ENCODE results near the gene SPEM2.

Gene SPEM2

GRCh38 chr17:7403977-7404736 lies 21.3 kb upstream of the SPEM2 start, which contains the start of gene TMEM256:
TSS of gene TMEM256 (minus strand) at chr17:7404097. CDS start at chr17:7404084, 13 bp downstream.
- DNase-seq: peak; percentile 98

DNA sequence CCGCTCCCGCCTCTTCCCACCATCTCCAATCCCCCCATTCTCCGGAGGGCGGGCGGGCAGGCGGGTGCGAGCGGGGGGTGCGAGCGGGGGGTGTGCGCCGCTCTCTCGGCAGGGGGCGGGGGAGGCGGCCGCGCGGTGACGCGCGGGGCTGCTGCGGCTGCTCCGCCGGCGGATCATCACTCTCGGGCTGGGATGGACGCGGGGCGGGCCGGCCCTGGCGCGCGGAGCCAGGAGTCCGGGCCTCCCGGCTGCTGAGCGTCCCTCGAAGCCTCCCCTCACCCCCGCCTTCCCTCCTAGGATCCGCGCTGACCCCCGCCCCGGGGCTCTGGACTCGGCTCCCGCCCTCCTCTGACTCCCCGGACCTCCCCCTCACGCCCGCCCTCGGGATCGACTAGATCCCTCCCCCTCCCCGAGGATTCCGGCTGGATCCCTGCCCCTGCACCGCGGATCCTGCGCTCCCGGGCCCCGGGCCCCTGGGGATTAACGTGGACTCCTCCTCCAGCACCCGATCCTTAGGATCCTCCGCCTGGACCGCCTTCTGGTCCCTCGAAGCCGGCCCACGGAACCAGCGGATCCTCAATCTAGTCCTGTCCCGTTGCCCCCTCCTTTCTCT lies 20.6 kb upstream of the SPEM2 start:
- peak; percentile 34 for DNase-seq

GRCh38 chr17:7405350-7406234 lies 19.8 kb upstream of the SPEM2 start:
- DNase-seq: no peak

GRCh38 chr17:7406235-7406825 lies 19.1 kb upstream of the SPEM2 start:
- DNase-seq: no peak

GRCh38 chr17:7407082-7407481 lies 18.3 kb upstream of the SPEM2 start:
- DNase-seq: no peak

DNA sequence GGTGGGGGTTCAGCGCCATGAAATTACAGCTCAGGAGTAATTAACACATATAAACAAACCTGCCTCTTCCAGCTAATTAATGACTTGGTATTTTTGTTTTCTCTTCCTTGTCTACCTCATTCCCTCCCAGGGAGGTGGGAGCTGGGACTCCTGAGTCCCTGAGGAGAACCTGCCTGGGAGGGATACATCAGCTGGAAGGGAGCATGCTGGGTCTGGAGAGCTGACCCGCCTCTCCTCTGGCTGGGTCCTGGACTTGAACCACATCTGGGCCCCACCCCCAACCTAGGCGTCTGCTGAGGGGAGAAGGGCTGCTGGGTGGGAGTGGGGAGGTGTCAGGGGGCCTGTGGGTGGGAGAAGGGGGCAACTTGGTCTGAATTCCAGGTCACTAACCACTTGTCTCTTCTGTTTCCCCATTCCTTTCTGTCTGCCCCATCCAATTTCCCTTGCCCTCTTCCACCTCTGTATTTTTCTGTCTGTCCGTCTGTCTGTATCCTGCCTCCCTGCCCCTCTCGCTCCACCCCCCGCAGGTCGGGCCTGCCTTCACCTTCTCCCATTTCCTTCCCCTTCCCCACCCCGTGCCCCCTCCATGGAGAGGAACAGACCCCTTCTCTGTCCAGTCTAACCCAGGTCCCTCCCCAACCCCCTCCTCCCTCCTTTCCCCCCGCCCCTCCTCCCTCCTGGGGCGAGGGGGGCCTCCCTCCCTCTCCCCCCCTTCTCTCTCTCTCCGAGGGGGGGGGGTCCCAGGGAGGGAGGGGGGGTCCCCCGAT lies 17.7 kb upstream of the SPEM2 start, which contains the start of gene NLGN2:
NLGN2 (plus strand) TSS at position 361 of the 767 bp plus-strand sequence. CDS start 411 bp downstream, outside the sequence.
- no peak for DNase-seq

- no peak for DNase-seq
These were observed 17.1 kb upstream of the SPEM2 start for GRCh38 chr17:7408252-7408727.

GRCh38 chr17:7408863-7409262 lies 16.6 kb upstream of the SPEM2 start:
- no peak for DNase-seq

DNA sequence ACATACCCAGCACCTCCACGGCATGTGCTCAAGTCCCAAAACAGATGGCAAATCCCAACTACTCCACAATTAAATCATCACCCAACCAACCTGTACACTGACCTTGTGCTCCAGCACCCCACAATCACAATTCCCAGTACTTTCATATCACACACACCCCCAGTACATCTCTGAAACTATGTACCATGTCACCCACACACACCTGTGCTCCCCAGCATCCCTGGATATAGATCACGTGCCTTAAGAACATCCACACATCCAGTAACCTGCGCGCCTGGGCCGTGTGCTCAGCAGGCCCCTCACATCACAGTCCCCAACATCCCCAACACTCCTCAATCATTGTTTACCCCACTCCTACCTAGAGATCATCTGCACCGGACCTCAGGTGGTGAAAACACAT lies 15.7 kb upstream of the SPEM2 start:
- no peak for DNase-seq

DNA sequence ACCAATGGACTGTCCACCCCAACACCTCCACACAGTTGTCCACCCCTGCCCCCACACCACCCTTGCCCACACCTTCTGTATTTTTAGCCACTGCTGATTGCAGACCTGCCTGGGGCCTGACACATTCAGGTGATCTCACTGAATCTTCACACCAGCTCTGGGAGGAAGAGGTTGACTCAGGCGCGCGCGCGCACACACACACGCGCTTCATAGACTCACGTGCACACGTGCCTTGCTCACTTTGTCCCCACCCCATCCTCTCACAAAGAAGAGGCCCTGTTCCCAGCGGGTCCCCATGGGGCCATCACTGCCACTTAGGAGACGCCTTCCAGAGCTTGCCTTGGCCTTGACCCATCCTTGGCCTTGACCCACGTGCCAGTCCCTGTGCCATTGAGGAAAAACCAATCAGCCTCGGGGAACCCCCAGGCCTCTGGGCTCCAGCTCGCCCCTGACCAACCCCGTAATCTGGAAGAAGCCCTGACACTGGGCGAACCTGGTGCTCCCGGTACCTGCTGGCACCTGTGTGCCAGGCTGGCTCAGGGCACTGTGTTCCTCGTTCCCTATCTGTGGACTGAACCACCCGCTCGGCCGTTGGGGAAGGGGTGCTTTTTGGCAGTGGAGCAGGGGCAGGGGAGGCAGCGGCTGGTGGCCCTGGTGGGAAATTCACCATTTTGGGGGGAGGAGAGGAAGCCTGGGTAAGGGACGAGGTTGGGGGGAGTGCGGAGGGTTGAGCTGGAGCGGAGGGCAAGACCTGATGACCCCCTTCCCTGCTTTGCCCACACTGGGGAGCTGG lies 14.6 kb upstream of the SPEM2 start:
- DNase-seq: no peak

DNA sequence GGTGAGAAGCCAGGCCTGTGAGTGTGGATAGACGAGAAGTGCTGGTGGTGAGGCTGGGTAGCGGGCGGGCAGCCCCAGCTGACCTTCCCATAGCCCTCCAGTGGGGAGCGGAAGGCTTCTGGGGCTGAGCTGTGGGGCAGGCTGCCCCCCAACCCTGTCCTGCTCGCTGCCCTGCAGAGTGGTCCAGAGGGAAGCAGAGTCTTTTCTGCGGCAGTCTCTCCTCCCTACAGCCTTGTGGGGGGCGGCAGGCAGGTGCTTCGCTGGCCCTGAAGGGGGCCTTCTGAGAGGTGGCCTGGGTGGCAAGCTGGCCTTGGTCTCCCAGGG lies 14.0 kb upstream of the SPEM2 start:
- DNase-seq: no peak

DNA sequence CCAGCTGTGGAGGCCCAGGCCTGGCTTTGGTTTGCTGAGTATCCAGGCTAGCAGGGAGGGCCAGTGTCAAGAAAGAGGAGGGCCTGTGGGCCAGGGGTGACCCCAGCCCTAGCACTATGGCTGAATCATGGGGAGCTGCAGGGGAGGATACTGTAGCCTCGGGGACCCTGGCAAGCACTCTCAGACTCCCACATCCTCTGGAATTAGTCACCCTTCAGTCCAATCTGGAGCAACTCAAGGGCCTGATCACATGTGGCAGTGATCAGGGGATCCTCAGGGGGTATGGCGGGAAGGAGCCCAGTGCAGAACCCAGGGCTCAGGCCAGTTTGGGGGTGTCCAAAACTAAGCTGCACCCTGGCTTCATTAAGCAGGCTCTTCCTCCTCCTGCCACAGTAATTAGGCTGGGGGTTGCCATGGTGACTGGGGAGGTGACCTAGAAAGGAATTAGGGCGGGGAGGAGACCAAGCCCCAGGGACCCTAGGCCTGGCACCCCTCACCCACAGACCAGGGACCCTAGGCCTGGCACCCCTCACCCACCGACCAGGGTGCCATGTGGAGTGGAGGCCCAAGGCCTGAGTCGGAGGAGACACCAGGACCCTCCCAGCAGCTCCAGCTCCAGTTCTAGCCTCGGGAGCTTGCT lies 11.9 kb upstream of the SPEM2 start:
- DNase-seq: no peak

DNA sequence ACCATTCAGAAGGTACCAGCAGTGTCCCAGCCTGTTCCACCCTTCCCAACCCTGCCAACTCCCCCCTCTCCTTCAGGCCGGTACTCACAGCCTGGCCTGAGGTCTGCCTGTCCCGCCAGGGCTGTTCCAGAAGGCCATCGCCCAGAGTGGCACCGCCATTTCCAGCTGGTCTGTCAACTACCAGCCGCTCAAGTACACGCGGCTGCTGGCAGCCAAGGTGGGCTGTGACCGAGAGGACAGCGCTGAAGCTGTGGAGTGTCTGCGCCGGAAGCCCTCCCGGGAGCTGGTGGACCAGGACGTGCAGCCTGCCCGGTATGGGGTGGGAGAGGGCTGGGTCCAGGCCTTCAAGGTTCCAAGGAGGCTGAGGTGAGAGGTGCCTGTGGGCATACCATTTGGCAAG lies 10.6 kb upstream of the SPEM2 start:
- DNase-seq: no peak

DNA sequence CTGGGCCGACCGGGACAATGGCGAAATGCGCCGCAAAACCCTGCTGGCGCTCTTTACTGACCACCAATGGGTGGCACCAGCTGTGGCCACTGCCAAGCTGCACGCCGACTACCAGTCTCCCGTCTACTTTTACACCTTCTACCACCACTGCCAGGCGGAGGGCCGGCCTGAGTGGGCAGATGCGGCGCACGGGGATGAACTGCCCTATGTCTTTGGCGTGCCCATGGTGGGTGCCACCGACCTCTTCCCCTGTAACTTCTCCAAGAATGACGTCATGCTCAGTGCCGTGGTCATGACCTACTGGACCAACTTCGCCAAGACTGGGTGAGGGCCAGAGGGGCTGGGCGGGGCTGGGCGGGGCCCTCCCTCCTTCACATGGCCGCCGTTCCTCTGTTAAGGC lies 9.6 kb upstream of the SPEM2 start:
- no peak for DNase-seq

DNA sequence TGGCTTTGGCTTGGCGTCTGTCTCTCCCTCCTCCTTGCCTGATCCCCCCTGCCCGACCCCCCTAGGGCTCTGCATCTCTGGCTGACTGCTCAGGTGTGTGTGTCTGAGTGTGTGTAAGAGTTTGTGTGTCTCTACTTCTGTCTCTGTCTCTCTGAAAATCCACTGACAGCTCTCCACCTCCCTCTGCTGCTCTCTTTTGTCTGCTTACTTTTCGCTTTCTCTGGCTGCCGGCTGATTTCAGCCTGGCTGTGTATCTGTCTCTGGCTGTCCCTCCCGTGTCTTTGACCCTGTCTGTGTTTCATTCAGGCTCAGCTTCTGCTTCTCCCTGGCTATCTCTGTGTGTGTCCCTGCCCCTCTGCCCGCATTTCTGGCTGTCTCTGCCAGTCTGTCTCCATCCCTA lies 9.1 kb upstream of the SPEM2 start:
- no peak for DNase-seq

DNA sequence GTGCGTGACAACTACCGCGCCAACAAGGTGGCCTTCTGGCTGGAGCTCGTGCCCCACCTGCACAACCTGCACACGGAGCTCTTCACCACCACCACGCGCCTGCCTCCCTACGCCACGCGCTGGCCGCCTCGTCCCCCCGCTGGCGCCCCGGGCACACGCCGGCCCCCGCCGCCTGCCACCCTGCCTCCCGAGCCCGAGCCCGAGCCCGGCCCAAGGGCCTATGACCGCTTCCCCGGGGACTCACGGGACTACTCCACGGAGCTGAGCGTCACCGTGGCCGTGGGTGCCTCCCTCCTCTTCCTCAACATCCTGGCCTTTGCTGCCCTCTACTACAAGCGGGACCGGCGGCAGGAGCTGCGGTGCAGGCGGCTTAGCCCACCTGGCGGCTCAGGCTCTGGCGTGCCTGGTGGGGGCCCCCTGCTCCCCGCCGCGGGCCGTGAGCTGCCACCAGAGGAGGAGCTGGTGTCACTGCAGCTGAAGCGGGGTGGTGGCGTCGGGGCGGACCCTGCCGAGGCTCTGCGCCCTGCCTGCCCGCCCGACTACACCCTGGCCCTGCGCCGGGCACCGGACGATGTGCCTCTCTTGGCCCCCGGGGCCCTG lies 8.3 kb upstream of the SPEM2 start:
- no peak for DNase-seq

GRCh38 chr17:7418472-7419152 lies 6.8 kb upstream of the SPEM2 start:
- no peak for DNase-seq

DNA sequence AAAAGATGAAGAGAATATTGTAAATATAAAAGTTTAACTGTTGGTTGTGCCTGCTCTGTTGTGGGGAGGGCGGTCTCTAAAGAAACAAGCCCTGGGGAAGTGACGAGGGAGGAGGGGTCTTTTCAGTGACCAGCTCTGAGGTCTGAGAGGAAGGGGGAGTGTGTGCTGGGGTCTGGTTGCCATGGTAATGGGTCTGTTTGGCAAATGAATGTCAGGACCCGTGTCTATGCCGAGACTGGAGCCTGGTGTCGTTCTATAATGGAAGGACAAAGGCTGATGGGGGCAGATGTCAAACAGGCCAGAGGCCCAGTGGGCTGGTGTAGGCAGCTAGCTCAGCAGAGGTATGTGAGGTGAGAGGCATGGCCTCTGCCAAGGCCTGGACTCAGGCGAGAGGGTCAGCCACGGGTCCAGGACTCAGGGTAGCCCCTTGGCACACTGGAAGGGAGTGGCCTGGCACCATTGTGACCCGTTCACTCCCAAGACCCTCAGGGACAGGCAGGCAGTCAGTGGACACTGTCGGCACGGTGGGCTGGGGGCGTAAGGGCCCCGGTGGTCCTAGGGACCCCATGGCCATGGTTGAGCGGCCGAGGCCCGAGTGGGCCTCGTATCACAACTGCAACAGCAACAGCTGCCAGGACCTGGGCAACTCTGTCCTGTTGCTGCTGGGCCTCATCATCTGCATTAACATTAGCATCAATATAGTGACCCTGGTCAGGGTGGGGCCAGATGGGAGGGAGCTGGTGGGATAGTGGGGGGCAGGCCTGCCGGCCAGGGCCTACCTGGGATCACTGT lies 5.4 kb upstream of the SPEM2 start, which contains the start of gene SPEM1:
SPEM1 (plus strand) TSS at position 506 of the 792 bp plus-strand sequence; CDS start at position 567, 61 bp downstream.
- DNase-seq: no peak

DNA sequence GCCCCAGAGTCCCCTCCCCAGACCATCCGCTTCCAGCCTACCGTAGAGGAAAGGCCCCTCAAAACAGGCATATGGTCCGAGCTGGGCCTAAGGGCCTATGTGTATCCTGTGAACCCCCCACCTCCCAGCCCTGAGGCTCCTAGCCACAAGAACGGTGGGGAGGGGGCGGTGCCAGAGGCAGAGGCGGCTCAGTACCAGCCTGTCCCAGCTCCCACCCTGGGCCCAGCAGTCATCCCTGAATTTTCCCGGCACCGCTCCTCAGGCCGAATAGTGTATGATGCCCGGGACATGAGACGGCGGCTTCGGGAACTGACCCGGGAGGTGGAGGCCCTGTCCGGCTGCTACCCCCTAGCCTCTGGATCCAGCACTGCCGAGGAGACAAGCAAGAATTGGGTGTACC lies 4.2 kb upstream of the SPEM2 start:
- DNase-seq: no peak
